ENCODE results near the gene NR0B2.
"Not testable (repeated sequence)": the region's sequence is repeated elsewhere in the genome, so short reads cannot be mapped to it uniquely, and the experiment has no call there.

Gene NR0B2

GRCh38 chr1:26913754-26914619, at the start of gene NR0B2:
TSS of gene NR0B2 (minus strand) at chr1:26913975. CDS start at chr1:26913940, 35 bp downstream.
- DNase-seq (ENCODE audit: low spot score) = no peak

GRCh38 chr1:26961826-26962225, 48.1 kb upstream of the NR0B2 start:
- no peak for DNase-seq (ENCODE audit: low spot score)

- DNase-seq (ENCODE audit: low spot score) = no peak
Measured at GRCh38 chr1:26960625-26960966, 46.8 kb upstream of the NR0B2 start.

- no peak for DNase-seq (ENCODE audit: low spot score)
Measured at GRCh38 chr1:26959722-26960624, 46.2 kb upstream of the NR0B2 start, which contains the start of gene KDF1. TSS of gene KDF1 (minus strand) at chr1:26960468. CDS start at chr1:26952380, 8,088 bp downstream.

GRCh38 chr1:26959270-26959669, 45.5 kb upstream of the NR0B2 start:
- DNase-seq (ENCODE audit: low spot score) = no peak

GRCh38 chr1:26957306-26957705, 43.5 kb upstream of the NR0B2 start:
- no peak for DNase-seq (ENCODE audit: low spot score)

- no peak for DNase-seq (ENCODE audit: low spot score)
Measured at GRCh38 chr1:26956321-26956720, 42.5 kb upstream of the NR0B2 start.

GRCh38 chr1:26953374-26953773, 39.6 kb upstream of the NR0B2 start:
- no peak for DNase-seq (ENCODE audit: low spot score)

- no peak for DNase-seq (ENCODE audit: low spot score)
Measured at GRCh38 chr1:26951821-26952497, 38.2 kb upstream of the NR0B2 start.

GRCh38 chr1:26951216-26951615, 37.4 kb upstream of the NR0B2 start:
- no peak for DNase-seq (ENCODE audit: low spot score)

GRCh38 chr1:26950602-26951001, 36.8 kb upstream of the NR0B2 start:
- DNase-seq (ENCODE audit: low spot score) = no peak

- no peak for DNase-seq (ENCODE audit: low spot score)
Measured at GRCh38 chr1:26949926-26950319, 36.1 kb upstream of the NR0B2 start.

- no peak for DNase-seq (ENCODE audit: low spot score)
Measured at GRCh38 chr1:26949266-26949925, 35.6 kb upstream of the NR0B2 start.

GRCh38 chr1:26948725-26949057, 34.9 kb upstream of the NR0B2 start:
- DNase-seq (ENCODE audit: low spot score) = not testable (repeated sequence)

GRCh38 chr1:26946270-26946669, 32.5 kb upstream of the NR0B2 start:
- no peak for DNase-seq (ENCODE audit: low spot score)

- no peak for DNase-seq (ENCODE audit: low spot score)
Measured at GRCh38 chr1:26945728-26946127, 32.0 kb upstream of the NR0B2 start.

- no peak for DNase-seq (ENCODE audit: low spot score)
Measured at GRCh38 chr1:26945138-26945537, 31.4 kb upstream of the NR0B2 start.

- no peak for DNase-seq (ENCODE audit: low spot score)
Measured at GRCh38 chr1:26942656-26943055, 28.9 kb upstream of the NR0B2 start.

GRCh38 chr1:26941311-26941710, 27.5 kb upstream of the NR0B2 start:
- no peak for DNase-seq (ENCODE audit: low spot score)

GRCh38 chr1:26938659-26939025, 24.9 kb upstream of the NR0B2 start:
- DNase-seq (ENCODE audit: low spot score) = no peak

GRCh38 chr1:26938004-26938658, 24.4 kb upstream of the NR0B2 start:
- no peak for DNase-seq (ENCODE audit: low spot score)
